HG02840 (cell line): ENCODE results near the gene RAB7B.

Experiments used
- ATAC-seq: cut with Tn5 transposase; IDR thresholded peaks from one replicate; pipeline ENCODE4 v1.9.1; 2021; ENCODE audit warnings: mild to moderate bottlenecking, moderate library complexity, moderate number of reproducible peaks; ENCODE audit not compliant: unreplicated experiment, low FRiP score

RAB7B gene

GRCh38 chr1:205930799-205931281, 72.4 kb downstream of the RAB7B start:
- ATAC-seq = no peak

- no peak for ATAC-seq
These were observed 73.0 kb downstream of the RAB7B start for GRCh38 chr1:205930195-205930577.

GRCh38 chr1:205929496-205930194, 73.5 kb downstream of the RAB7B start:
- no peak for ATAC-seq

DNA sequence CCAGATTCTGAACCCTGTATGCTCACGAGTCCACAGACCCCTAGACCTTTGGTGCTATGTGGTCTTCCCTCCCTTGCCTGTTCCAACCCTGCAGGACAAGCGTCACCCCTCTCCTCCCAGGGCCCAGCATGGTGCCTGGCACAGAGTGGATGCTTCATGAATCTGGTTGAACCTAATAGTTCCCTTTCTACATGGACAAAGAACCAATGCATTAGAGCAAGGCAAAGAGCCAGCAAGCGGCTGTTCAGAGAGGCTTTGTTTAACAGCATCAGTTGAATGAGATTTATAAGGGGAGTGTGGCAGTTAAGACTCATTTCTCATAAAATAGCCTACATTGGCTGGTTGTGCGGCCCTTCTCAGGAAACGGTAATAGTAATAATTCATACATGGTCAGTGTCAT, 74.9 kb downstream of the RAB7B start:
- no peak for ATAC-seq

DNA sequence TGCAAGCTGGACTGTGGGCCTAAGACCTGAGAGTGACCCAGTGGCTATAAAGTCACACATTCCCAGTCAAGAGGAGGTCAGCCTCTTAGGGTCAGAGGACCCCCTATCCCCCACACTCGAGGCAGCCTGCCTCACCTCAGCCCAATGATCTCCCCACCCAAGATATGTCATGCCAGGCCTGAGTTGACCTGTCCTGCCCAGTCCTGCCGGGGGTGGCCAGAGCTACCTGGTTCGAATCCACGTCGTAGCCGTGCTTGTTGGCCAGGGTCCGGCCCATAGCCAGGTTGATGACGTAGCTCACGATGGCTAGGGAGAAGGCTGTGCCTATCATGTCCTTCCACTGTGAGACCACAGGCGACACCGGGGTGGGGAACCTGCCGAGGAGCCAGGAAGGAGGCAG, 75.5 kb downstream of the RAB7B start:
- ATAC-seq = no peak

GRCh38 chr1:205927247-205927646, 75.9 kb downstream of the RAB7B start:
- ATAC-seq = no peak
